CD4-positive, CD25-positive, alpha-beta regulatory T cell (primary cell): ENCODE results near the gene CNGA3. TPM values are rescaled to one million over a fixed set of nuclear protein-coding genes. Genes with fewer than 3 reads are reported as not detected.
"Not testable (repeated sequence)": the region's sequence is repeated elsewhere in the genome, so short reads cannot be mapped to it uniquely, and the experiment has no call there.

Experiments used
- ATAC-seq, 2 donors: fragments of 150-1000 bp; cut with Tn5 transposase; one replicate each; pipeline ENCODE4 v1.10.0; 2021; ENCODE audit warnings: low read depth in 2 of 2, moderate number of reproducible peaks in 2 of 2, moderate library complexity in 1 of 2
- DNase-seq, 3 donors: peaks; one replicate each; pipeline versions ENCODE4 v3.0.0 to v3.0.0-alpha.2; 2012 to 2022; ENCODE audit warnings: mixed read lengths in 1 of 3
- H3K27ac ChIP-seq: one replicate; pipeline ENCODE4 v1.7.0; 2013; ENCODE audit warnings: mild to moderate bottlenecking, low read length; ENCODE audit not compliant: insufficient read depth, poor library complexity, severe bottlenecking
- H3K27me3 ChIP-seq: one replicate; pipeline ENCODE4 v1.7.0; 2013; ENCODE audit warnings: low read length; ENCODE audit not compliant: control insufficient read depth, insufficient read depth
- H3K36me3 ChIP-seq: one replicate; pipeline ENCODE4 v1.7.0; 2013; ENCODE audit warnings: mild to moderate bottlenecking, low read length, moderate library complexity; ENCODE audit not compliant: control insufficient read depth, insufficient read depth
- H3K4me1 ChIP-seq: 2 replicates; pipeline ENCODE4 v1.7.0; 2013; ENCODE audit warnings: mild to moderate bottlenecking, low read length; ENCODE audit not compliant: insufficient read depth, control insufficient read depth, poor library complexity, severe bottlenecking
- H3K4me3 ChIP-seq: one replicate; pipeline ENCODE4 v1.7.0; 2013; ENCODE audit warnings: low read depth, mild to moderate bottlenecking, low read length, moderate library complexity
- H3K9me3 ChIP-seq, 2 experiments: 1 replicate in 1 of 2; 2 replicates in 1 of 2; pipeline ENCODE4 v1.7.0; 2013; ENCODE audit warnings: low read length in 2 of 2, mild to moderate bottlenecking in 1 of 2, moderate library complexity in 1 of 2; ENCODE audit not compliant: control insufficient read depth in 2 of 2
- H3K27ac Mint-ChIP-seq, 3 donors: one replicate each; pipeline ENCODE4 v1.8.0; 2020 to 2022; ENCODE audit warnings: mild to moderate bottlenecking in 3 of 3, mixed read lengths in 3 of 3, moderate library complexity in 2 of 3
- H3K27me3 Mint-ChIP-seq: one replicate; pipeline ENCODE4 v1.8.0; 2022; ENCODE audit warnings: mild to moderate bottlenecking, mixed read lengths
- H3K36me3 Mint-ChIP-seq: one replicate; pipeline ENCODE4 v1.8.0; 2020; ENCODE audit warnings: mixed read lengths
- H3K4me1 Mint-ChIP-seq, 4 donors: one replicate each; pipeline ENCODE4 v1.8.0; 2020 to 2022; ENCODE audit warnings: mixed read lengths in 4 of 4, mild to moderate bottlenecking in 1 of 4
- H3K4me3 Mint-ChIP-seq, 4 donors: one replicate each; pipeline ENCODE4 v1.8.0; 2020 to 2022; ENCODE audit warnings: mild to moderate bottlenecking in 4 of 4, mixed read lengths in 4 of 4, moderate library complexity in 3 of 4
- H3K9me3 Mint-ChIP-seq, 7 donors: one replicate each; pipeline ENCODE4 v1.8.0; 2020 to 2022; ENCODE audit warnings: mixed read lengths in 7 of 7, mild to moderate bottlenecking in 3 of 7, moderate library complexity in 2 of 7
- polyA plus RNA-seq, 4 donors: library from polyadenylated mRNA; unstranded; fragments of 300-500 nt; fragmentation: Illumina TruSeq; gene quantifications; one replicate each; pipeline ENCODE4 v1.2.3, GENCODE V29; 2021
- total RNA-seq: library from RNA; stranded (reverse); gene quantifications from one replicate; pipeline ENCODE4 v1.2.3, GENCODE V29; 2022

Gene CNGA3
- total and polyA plus RNA-seq, 5 donors from 2014 or later = not detected

- Histone ChIP-seq H3K4me1 (peaks cover 3% of the 10 kb centered on the region), H3K36me3 (no peaks in the 10 kb centered on the region), H3K9me3 (no peaks in the 10 kb centered on the region), H3K27me3 (no peaks in the 10 kb centered on the region), H3K27ac (no peak overlapping the region), H3K4me3 (no peak overlapping the region)
- no peak overlapping the region for H3K4me3 Mint-ChIP-seq
- H3K27ac Mint-ChIP-seq = no peak overlapping the region
- no peak for ATAC-seq
- no peaks in the 10 kb centered on the region for H3K9me3 Mint-ChIP-seq
- no peaks in the 10 kb centered on the region for H3K36me3 Mint-ChIP-seq
- no peak for DNase-seq
- peaks cover 0 to 6% (median 3%) of the 10 kb centered on the region in 4 donors for H3K4me1 Mint-ChIP-seq
- H3K27me3 Mint-ChIP-seq = peaks cover 34% of the 10 kb centered on the region
Measured at GRCh38 chr2:98408155-98408554, 61.9 kb downstream of the CNGA3 start.

GRCh38 chr2:98412751-98413458 is 66.6 kb downstream of the CNGA3 start:
- Histone ChIP-seq H3K4me1 (peaks cover 3% of the 10 kb centered on the region), H3K27me3 (peaks cover 1% of the 10 kb centered on the region), H3K4me3 (no peak overlapping the region), H3K36me3 (no peaks in the 10 kb centered on the region), H3K9me3 (no peaks in the 10 kb centered on the region), H3K27ac (no peak overlapping the region)
- DNase-seq (peak; percentile 33 to 81 (median 78)), ATAC-seq (peak; percentile 84 to 88)
- no peak overlapping the region for H3K4me3 Mint-ChIP-seq
- H3K27me3 Mint-ChIP-seq = peaks cover 18% of the 10 kb centered on the region
- H3K36me3 Mint-ChIP-seq = no peaks in the 10 kb centered on the region
- H3K4me1 Mint-ChIP-seq = peaks cover 0 to 9% (median 5%) of the 10 kb centered on the region in 4 donors
- no peak overlapping the region for H3K27ac Mint-ChIP-seq
- peaks cover 0 to 6% (median 0%) of the 10 kb centered on the region in 7 donors for H3K9me3 Mint-ChIP-seq

- H3K4me1 ChIP-seq, H3K36me3 ChIP-seq, DNase-seq, ATAC-seq, H3K4me3 Mint-ChIP-seq, H3K4me3 ChIP-seq, H3K27me3 ChIP-seq, H3K9me3 ChIP-seq, H3K27ac Mint-ChIP-seq, H3K27ac ChIP-seq, H3K4me1 Mint-ChIP-seq, H3K9me3 Mint-ChIP-seq, H3K36me3 Mint-ChIP-seq: not testable (repeated sequence)
- H3K27me3 Mint-ChIP-seq = peaks cover 18% of the 10 kb centered on the region
Measured at GRCh38 chr2:98414246-98414645, 68.0 kb downstream of the CNGA3 start.

- not testable (repeated sequence) for ATAC-seq, H3K36me3 Mint-ChIP-seq, H3K27me3 Mint-ChIP-seq, H3K4me1 ChIP-seq, H3K4me3 Mint-ChIP-seq, H3K27ac ChIP-seq, H3K36me3 ChIP-seq, H3K4me1 Mint-ChIP-seq, H3K27ac Mint-ChIP-seq, H3K27me3 ChIP-seq, H3K9me3 ChIP-seq, H3K9me3 Mint-ChIP-seq, DNase-seq, H3K4me3 ChIP-seq
Measured at GRCh38 chr2:98415719-98416248, 69.5 kb downstream of the CNGA3 start.

- Mint-ChIP-seq H3K27ac (no peak overlapping the region), H3K27me3 (peaks cover 10% of the 10 kb centered on the region), H3K36me3 (no peaks in the 10 kb centered on the region), H3K4me3 (no peak overlapping the region), H3K9me3 (peaks cover 0 to 9% (median 4%) of the 10 kb centered on the region in 7 donors), H3K4me1 (peaks cover 0 to 9% (median 5%) of the 10 kb centered on the region in 4 donors)
- H3K27me3 ChIP-seq = peaks cover 1% of the 10 kb centered on the region
- ATAC-seq (no peak), DNase-seq (no peak)
- H3K4me3 ChIP-seq = no peak overlapping the region
- no peak overlapping the region for H3K27ac ChIP-seq
- H3K36me3 ChIP-seq = no peaks in the 10 kb centered on the region
- H3K4me1 ChIP-seq = peaks cover 3% of the 10 kb centered on the region
- H3K9me3 ChIP-seq = no peaks in the 10 kb centered on the region
Measured at GRCh38 chr2:98416383-98417159, 70.3 kb downstream of the CNGA3 start.

- peaks cover 1% of the 10 kb centered on the region for H3K27me3 ChIP-seq
- DNase-seq (no peak), ATAC-seq (no peak)
- no peak overlapping the region for H3K4me3 Mint-ChIP-seq
- H3K27ac ChIP-seq = no peak overlapping the region
- no peak overlapping the region for H3K4me3 ChIP-seq
- peaks cover 0 to 15% (median 9%) of the 10 kb centered on the region in 7 donors for H3K9me3 Mint-ChIP-seq
- H3K27me3 Mint-ChIP-seq = peaks cover 13% of the 10 kb centered on the region
- peaks cover 0 to 5% (median 1%) of the 10 kb centered on the region in 4 donors for H3K4me1 Mint-ChIP-seq
- H3K27ac Mint-ChIP-seq = no peak overlapping the region
- H3K36me3 ChIP-seq = no peaks in the 10 kb centered on the region
- H3K36me3 Mint-ChIP-seq = peaks cover 5% of the 10 kb centered on the region
- peaks cover 5 to 10% of the 10 kb centered on the region in 2 experiments for H3K9me3 ChIP-seq
- no peaks in the 10 kb centered on the region for H3K4me1 ChIP-seq
Measured at GRCh38 chr2:98419544-98419943, 73.3 kb downstream of the CNGA3 start.

- Mint-ChIP-seq H3K4me1 (peaks cover 0 to 5% (median 1%) of the 10 kb centered on the region in 4 donors), H3K27me3 (peaks cover 17% of the 10 kb centered on the region), H3K4me3 (no peak overlapping the region), H3K36me3 (peaks cover 5% of the 10 kb centered on the region), H3K9me3 (peaks cover 0 to 13% (median 9%) of the 10 kb centered on the region in 7 donors), H3K27ac (no peak overlapping the region)
- no peak overlapping the region for H3K27ac ChIP-seq
- H3K4me3 ChIP-seq = no peak overlapping the region
- no peak for DNase-seq
- H3K4me1 ChIP-seq = no peaks in the 10 kb centered on the region
- H3K27me3 ChIP-seq = peaks cover 1% of the 10 kb centered on the region
- no peak for ATAC-seq
- H3K9me3 ChIP-seq = peaks cover 5 to 10% of the 10 kb centered on the region in 2 experiments
- no peaks in the 10 kb centered on the region for H3K36me3 ChIP-seq
Measured at GRCh38 chr2:98419977-98420725, 73.9 kb downstream of the CNGA3 start.
